Subcutaneous abdominal adipose tissue (tissue), 5 donors: ENCODE measurements around the gene INSIG1.

ENCODE experiments used
- H3K27ac ChIP-seq: one replicate; pipeline ENCODE4 v1.7.0; 2013; ENCODE audit warnings: low read depth, mild to moderate bottlenecking, inconsistent platforms, low read length, moderate library complexity
- H3K27me3 ChIP-seq, 5 donors: one replicate each; pipeline ENCODE4 v1.7.0; 2013; ENCODE audit warnings: low read length in 5 of 5, inconsistent platforms in 1 of 5; ENCODE audit not compliant: control insufficient read depth in 5 of 5, insufficient read depth in 4 of 5
- H3K36me3 ChIP-seq, 5 donors: one replicate each; pipeline ENCODE4 v1.7.0; 2013; ENCODE audit warnings: low read length in 5 of 5; ENCODE audit not compliant: control insufficient read depth in 5 of 5, insufficient read depth in 5 of 5
- H3K4me1 ChIP-seq, 5 donors: one replicate each; pipeline ENCODE4 v1.7.0; 2013; ENCODE audit warnings: low read length in 5 of 5, mild to moderate bottlenecking in 3 of 5, moderate library complexity in 1 of 5; ENCODE audit not compliant: control insufficient read depth in 5 of 5, insufficient read depth in 5 of 5
- H3K4me3 ChIP-seq, 5 donors: one replicate each; pipeline ENCODE4 v1.7.0; 2013; ENCODE audit warnings: low read length in 5 of 5, low read depth in 1 of 5
- H3K9ac ChIP-seq, 5 donors: one replicate each; pipeline ENCODE4 v1.7.0; 2013; ENCODE audit warnings: low read length in 5 of 5, mild to moderate bottlenecking in 4 of 5, moderate library complexity in 3 of 5
- H3K9me3 ChIP-seq, 5 donors: one replicate each; pipeline ENCODE4 v1.7.0; 2013; ENCODE audit warnings: low read length in 5 of 5; ENCODE audit not compliant: control insufficient read depth in 5 of 5
- donor health status: healthy.
- donor health status: healthy.
- donor health status: healthy.
- donor health status: healthy.
- donor health status: healthy.

The INSIG1 gene

DNA sequence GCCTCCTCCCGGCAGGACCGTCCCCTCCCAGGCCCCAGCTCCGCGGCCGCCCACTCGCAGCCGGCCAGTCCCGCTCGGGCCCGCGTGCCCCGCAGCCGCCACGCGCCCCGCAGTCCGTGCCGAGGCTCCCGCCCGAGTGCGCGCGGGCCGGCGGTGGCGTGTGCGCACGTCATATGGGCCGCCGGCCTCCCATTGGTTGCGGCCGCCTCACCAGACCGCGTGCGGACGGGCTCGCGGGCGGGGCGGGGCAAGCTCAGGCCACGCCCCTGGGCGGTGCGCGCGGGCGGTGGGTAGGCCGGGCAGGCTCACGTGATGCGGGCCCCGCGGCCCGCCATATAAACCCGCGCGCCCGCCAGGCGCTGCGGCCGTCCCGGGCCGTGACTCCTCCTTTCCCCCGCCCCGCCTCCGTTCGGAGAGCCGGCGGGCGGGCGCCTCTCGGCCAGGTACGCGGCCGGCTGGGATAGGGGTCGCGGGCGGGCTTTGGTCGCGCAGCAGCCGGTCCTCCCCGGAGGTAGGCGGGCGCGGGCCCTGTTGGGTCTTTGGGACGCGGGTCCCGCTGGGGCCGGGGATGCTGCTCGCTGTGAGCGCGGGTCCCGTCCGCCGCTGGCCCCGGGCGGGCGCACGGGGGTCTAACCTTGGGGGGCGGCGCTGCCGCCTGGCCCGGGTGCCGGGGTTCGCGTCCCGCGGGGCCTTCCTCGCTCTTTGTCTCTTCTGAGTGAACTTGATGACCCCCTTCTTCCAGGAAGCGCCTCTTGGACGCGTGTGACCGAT, at the start of gene INSIG1:
Gene INSIG1, plus strand, starts transcription at position 362 of the 771 bp plus-strand sequence. Its CDS starts 408 bp downstream, at position 770.
- H3K9me3 ChIP-seq: no peaks in the 10 kb centered on the region
- peaks cover 11 to 55% (median 41%) of the 10 kb centered on the region in 5 donors for H3K4me1 ChIP-seq
- H3K4me3 ChIP-seq: peak within 1 kb of the TSS; percentile 77 to 86 (median 82)
- H3K27me3 ChIP-seq: no peaks in the 10 kb centered on the region
- H3K36me3 ChIP-seq: peaks cover 0 to 9% (median 4%) of the 10 kb centered on the region in 5 donors
- peak within 1 kb of the TSS; percentile 63 to 89 (median 81) for H3K9ac ChIP-seq
- H3K27ac ChIP-seq: peak within 1 kb of the TSS; percentile 86

DNA sequence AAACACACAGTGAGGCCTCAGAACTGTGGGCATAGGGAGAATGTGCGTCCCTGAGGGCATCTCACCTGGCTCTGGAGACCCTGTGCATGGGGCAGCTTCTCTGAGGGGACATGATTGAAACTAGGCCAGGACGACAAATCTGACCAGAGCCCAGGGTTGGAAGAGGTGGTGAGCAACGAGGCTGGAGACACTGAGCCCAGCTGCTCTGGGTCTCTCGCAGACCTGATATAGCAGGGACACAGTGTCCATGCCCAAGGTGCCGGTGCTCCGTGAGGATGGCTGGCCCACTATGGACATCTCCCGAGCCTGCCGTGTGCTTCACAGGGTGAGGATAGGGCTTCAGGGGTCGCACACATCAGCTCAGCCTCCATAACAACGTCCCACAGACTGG, 49.3 kb upstream of the INSIG1 start:
- H3K36me3 ChIP-seq: peaks cover 0 to 22% (median 17%) of the 10 kb centered on the region in 5 donors
- H3K4me1 ChIP-seq: peaks cover 8 to 53% (median 44%) of the 10 kb centered on the region in 5 donors
- peak overlapping the region; percentile 50 for H3K27ac ChIP-seq
- H3K4me3 ChIP-seq: peak overlapping the region in 1 of 5 donors; percentile 8
- H3K9ac ChIP-seq: no peak overlapping the region
- no peaks in the 10 kb centered on the region for H3K27me3 ChIP-seq
- peaks cover 0 to 2% (median 0%) of the 10 kb centered on the region in 5 donors for H3K9me3 ChIP-seq

DNA sequence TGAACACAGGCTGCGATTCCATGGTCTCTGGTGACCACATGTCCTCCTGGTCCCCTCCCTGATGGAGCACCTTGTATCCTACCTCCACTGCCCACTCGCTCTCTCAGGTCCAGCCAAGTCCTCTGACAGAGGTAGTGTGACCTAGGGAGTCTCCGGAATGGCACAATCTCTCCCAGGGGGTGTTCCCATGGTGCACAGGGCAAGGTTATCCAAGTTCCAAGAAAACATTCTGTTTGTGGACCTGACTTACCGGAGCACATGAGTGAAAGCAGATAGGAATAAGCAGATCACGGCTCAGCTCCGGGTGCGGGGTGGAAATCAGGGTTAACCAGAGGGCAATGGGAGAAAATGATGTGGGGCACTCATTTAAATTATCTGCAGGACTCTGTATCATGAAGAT, 45.8 kb upstream of the INSIG1 start:
- peak overlapping the region; percentile 39 to 89 (median 68) for H3K9ac ChIP-seq
- peak overlapping the region; percentile 98 for H3K27ac ChIP-seq
- H3K27me3 ChIP-seq: no peaks in the 10 kb centered on the region
- peaks cover 0 to 19% (median 17%) of the 10 kb centered on the region in 5 donors for H3K36me3 ChIP-seq
- H3K4me3 ChIP-seq: peak overlapping the region; percentile 45 to 80 (median 65)
- peaks cover 0 to 2% (median 0%) of the 10 kb centered on the region in 5 donors for H3K9me3 ChIP-seq
- H3K4me1 ChIP-seq: peaks cover 10 to 75% (median 57%) of the 10 kb centered on the region in 5 donors

DNA sequence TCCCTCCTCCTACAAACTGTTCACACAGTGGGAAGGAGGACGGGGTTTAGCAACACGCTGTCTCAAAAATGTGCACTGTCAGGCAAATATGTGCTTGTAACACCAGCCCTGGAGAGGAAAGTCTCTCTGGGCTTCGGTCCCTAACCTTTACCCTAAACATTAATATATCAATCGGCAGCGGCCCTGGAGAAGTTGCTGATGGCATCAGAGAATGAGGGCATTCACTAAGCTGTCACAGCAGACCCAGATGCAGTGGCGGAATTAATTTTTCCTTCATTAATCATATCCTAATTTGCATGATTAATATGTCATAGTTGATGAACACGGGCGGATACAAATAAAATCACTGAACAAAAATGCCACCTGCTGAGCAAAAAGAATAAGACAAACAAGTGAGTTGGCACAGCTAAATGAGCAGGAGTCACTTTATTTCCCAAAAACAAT, 45.2 kb upstream of the INSIG1 start:
- Histone ChIP-seq H3K27ac (peak overlapping the region; percentile 98), H3K36me3 (peaks cover 0 to 15% (median 12%) of the 10 kb centered on the region in 5 donors), H3K9ac (peak overlapping the region; percentile 56 to 89 (median 68))

DNA sequence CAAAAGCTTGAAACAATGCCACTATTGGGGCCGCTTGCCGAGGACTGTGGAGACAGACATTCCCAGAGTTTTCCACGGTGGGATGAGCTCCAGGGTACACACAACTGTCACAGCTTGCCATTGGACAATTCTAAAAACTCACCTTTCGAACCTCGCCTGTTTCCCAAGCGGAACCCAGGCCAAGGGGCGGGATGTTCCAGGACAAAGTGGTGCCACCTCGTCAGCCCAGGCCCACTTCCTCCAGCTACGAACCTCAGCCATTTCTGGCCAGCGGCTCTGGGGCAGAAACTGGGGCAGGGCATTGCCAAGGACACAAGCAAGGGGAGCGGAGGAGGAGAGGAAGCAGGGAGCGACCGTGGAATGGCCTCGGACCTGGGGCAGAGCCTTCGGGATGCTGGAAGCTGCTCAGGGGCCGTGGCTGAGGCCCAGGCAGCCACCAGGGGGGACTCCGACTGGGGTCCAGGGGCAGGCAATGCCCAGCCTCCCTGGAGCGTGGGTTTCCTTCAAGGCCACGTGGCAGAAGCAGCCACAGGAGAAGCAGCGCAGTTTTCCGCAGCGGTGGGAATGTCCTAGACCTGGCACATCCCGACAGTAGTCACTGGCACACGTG, 44.7 kb upstream of the INSIG1 start:
- Histone ChIP-seq H3K4me1 (peaks cover 14 to 84% (median 68%) of the 10 kb centered on the region in 5 donors), H3K9ac (peak overlapping the region; percentile 8 to 81 (median 60)), H3K27me3 (no peaks in the 10 kb centered on the region), H3K36me3 (peaks cover 0 to 12% (median 10%) of the 10 kb centered on the region in 5 donors), H3K4me3 (peak overlapping the region in 1 of 5 donors; percentile 12), H3K27ac (peak overlapping the region; percentile 98), H3K9me3 (peaks cover 0 to 2% (median 0%) of the 10 kb centered on the region in 5 donors)

More for the DNA sequence above, 45.2 kb upstream of the INSIG1 start:
- H3K27me3 ChIP-seq: no peaks in the 10 kb centered on the region
- H3K4me1 ChIP-seq: peaks cover 14 to 81% (median 64%) of the 10 kb centered on the region in 5 donors
- peak overlapping the region; percentile 45 to 80 (median 65) for H3K4me3 ChIP-seq
- H3K9me3 ChIP-seq: peaks cover 0 to 2% (median 0%) of the 10 kb centered on the region in 5 donors

DNA sequence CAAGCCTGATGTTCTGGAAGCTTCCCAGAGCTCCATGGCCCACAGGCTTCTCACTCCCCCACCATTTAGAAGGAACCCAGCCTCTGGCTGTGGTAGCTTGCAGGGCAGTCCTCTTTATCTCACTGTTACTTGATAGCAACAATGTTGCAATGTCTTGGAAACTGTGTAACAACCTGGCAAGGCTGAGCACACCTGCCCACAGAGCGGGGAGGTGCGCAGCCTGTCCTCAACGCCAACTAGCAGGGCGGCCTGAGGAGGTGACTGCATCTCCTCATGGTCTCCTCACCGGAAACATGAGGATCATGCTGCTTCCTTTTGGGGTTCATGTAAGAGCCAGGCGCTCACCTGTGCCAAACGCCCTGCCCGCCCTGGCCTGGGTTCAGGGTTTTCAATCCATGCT, 43.7 kb upstream of the INSIG1 start:
- Histone ChIP-seq H3K27me3 (no peaks in the 10 kb centered on the region), H3K9me3 (no peaks in the 10 kb centered on the region), H3K4me3 (no peak overlapping the region), H3K9ac (no peak overlapping the region), H3K4me1 (peaks cover 14 to 81% (median 68%) of the 10 kb centered on the region in 5 donors), H3K36me3 (peaks cover 0 to 3% (median 1%) of the 10 kb centered on the region in 5 donors), H3K27ac (no peak overlapping the region)

DNA sequence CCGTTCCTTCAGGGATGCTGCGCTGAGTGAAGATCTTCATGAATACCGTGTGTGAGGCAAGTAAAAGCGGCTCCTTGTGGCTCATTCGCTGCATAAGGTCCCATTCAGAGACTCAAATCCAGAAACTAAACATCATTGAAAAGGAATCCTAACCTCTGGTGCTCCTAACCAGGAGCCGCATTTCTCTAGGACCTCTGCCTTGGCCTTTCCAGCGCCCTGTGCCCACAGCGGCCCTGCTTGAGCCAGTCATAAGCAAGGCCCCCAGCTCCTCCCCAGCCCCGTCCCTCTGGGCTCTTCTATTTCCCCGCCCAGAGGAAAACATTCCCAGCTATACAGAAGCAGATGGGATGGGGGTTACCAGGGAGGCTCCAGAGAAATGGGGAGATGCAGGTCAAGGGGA, 42.6 kb upstream of the INSIG1 start:
- Histone ChIP-seq H3K4me1 (peaks cover 14 to 75% (median 62%) of the 10 kb centered on the region in 5 donors), H3K36me3 (no peaks in the 10 kb centered on the region), H3K9ac (no peak overlapping the region), H3K4me3 (no peak overlapping the region), H3K27ac (no peak overlapping the region), H3K9me3 (no peaks in the 10 kb centered on the region), H3K27me3 (no peaks in the 10 kb centered on the region)

DNA sequence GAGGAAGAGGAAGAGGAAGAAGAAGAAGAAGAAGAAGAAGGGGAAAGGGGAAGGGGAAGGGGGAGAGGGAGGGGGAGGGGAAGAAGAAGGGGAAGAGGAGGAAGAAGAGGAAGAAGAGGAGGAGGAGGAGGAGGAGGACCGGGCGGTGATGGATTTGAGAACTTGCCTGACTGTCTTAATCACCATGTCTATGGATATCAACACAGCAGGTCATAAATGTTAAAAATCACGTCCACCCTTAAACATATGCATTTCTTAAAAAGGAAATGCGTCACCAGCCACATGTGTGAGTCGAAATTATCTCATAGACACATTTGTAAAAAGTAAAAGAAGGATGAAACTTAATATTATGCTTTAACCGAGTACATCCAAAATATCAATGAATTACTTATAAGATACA, 42.1 kb upstream of the INSIG1 start:
- Histone ChIP-seq H3K9ac (no peak overlapping the region), H3K9me3 (no peaks in the 10 kb centered on the region), H3K4me1 (peaks cover 14 to 70% (median 59%) of the 10 kb centered on the region in 5 donors), H3K4me3 (no peak overlapping the region), H3K36me3 (no peaks in the 10 kb centered on the region), H3K27ac (no peak overlapping the region), H3K27me3 (no peaks in the 10 kb centered on the region)

DNA sequence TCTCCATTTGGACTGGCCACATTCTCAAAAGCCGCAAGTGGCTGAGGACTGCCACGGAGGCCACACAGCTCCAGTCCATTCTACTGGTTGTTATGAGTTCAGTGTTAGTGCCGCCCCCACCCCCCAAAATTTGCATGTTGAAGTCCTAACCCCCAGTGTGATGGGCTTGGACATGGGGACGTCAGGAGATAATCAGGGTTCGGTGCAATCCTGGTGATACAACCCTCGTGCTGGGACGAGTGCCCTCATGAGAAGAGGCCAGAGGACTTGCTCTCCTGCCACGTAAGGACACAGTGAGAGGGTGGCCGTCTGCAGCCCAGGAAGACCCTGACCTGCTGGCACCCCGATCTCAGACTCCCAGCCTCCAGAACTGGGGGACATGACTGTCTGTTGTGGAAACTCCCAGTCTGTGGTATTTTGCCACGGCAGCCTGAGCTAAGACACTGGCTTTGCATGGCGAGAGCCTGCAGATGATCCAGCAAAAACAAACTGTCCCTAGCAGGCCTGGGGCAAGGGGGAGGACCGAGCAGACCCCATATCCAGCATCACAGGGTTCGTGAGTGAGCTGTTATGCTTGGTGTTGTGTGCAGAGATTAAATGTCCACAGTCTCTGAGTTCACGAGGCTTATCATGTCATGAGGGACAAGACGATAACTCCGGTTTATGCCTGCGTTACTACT, 41.5 kb upstream of the INSIG1 start:
- no peaks in the 10 kb centered on the region for H3K36me3 ChIP-seq
- H3K27ac ChIP-seq: peak overlapping the region; percentile 99
- H3K4me1 ChIP-seq: peaks cover 14 to 64% (median 58%) of the 10 kb centered on the region in 5 donors
- no peaks in the 10 kb centered on the region for H3K27me3 ChIP-seq
- H3K4me3 ChIP-seq: no peak overlapping the region
- H3K9ac ChIP-seq: no peak overlapping the region
- H3K9me3 ChIP-seq: no peaks in the 10 kb centered on the region
